Neural progenitor cell (in vitro differentiated cells): ENCODE measurements around the gene SMG7.

Experiments used
- CTCF ChIP-seq: fragments of 200-600 bp; sonication (generic); IDR thresholded peaks from 2 replicates; pipeline ENCODE4 v1.5.1; 2017; ENCODE audit warnings: antibody characterized with exemption, mild to moderate bottlenecking
- EZH2 ChIP-seq: fragments of 200-600 bp; sonication (generic); IDR thresholded peaks from 2 replicates; pipeline ENCODE4 v1.6.1; 2017; ENCODE audit warnings: antibody characterized with exemption, mild to moderate bottlenecking, moderate library complexity

GRCh38 chr1:183497218-183497617, 24.9 kb downstream of the SMG7 start:
- TF ChIP-seq CTCF (no peak), EZH2 (no peak)
